HCT116 (cell line): ENCODE measurements around the gene CYP1A2. TPM values are rescaled to one million over a fixed set of nuclear protein-coding genes. Genes with fewer than 3 reads are reported as not detected.

Experiments used
- ATAC-seq: fragments of 200-7000 bp; cut with Tn5 transposase; 2 replicates; pipeline ENCODE4 v1.9.1; 2020; ENCODE audit warnings: mild to moderate bottlenecking, moderate library complexity
- BruUV-seq: library from RNA; stranded (reverse); fragments of 400-500 nt; replicated peaks from 2 replicates; lab custom pipeline; 2021; lab: Mats Ljungman, UMichigan
- CTCF ChIA-PET: fragments of 300-600 bp; sonication (Branson Sonifier 250); formaldehyde crosslinking; loops from one replicate; lab custom pipeline; 2021; ENCODE audit warnings: antibody characterized with exemption; lab: Charles Lee
- POLR2A ChIA-PET: fragments of 300-600, 350-600 bp; sonication (Branson Sonifier 250); formaldehyde crosslinking; loops from one replicate; lab custom pipeline; 2021; ENCODE audit warnings: antibody characterized with exemption; lab: Charles Lee
- RAD21 ChIA-PET, 2 experiments: fragments of 300-600 bp; sonication (Branson Sonifier 250); formaldehyde crosslinking; loops; one replicate each; lab custom pipeline; 2023; ENCODE audit warnings: low total read pairs in 2 of 2; ENCODE audit not compliant: uncharacterized antibody in 2 of 2, unreplicated experiment in 2 of 2, low non-redundant PET in 1 of 2; lab: Charles Lee
- DNase-seq: peaks from one replicate; pipeline ENCODE4 v3.0.0-alpha.2; 2010; ENCODE audit warnings: low read depth, low spot score
- H2AFZ ChIP-seq: fragments of 200-600 bp; shearing (Covaris generic), sonication (generic); 2 replicates; pipeline ENCODE4 v1.6.1; 2017; ENCODE audit warnings: low read depth, mixed run types, mixed read lengths, antibody characterized with exemption, low read length; ENCODE audit not compliant: poor library complexity, severe bottlenecking
- H3K27ac ChIP-seq: 2 replicates; pipeline ENCODE4 v1.5.1; 2012; ENCODE audit warnings: low read depth, low read length
- H3K27me3 ChIP-seq: fragments of 200-600 bp; sonication (generic); 2 replicates; pipeline ENCODE4 v1.6.1; 2016; ENCODE audit warnings: mixed run types, low read length, mixed read lengths; ENCODE audit not compliant: insufficient read depth
- H3K36me3 ChIP-seq, 2 experiments: fragments of 200-500 bp in 1 of 2; fragments of 200-600 bp in 1 of 2; sonication (Bioruptor generic) in 1 of 2; sonication (generic) in 1 of 2; 2 replicates each; pipeline versions ENCODE4 v1.5.1 to v1.6.1; 2014 to 2016; ENCODE audit warnings: low read length in 2 of 2, inconsistent platforms in 1 of 2, mixed read lengths in 1 of 2, mixed run types in 1 of 2; ENCODE audit not compliant: insufficient read depth in 2 of 2, control insufficient read depth in 1 of 2
- H3K4me1 ChIP-seq, 2 experiments: fragments of 200-600 bp in 1 of 2; sonication (generic) in 1 of 2; 2 replicates each; pipeline versions ENCODE4 v1.5.1 to v1.6.1; 2012 to 2017; ENCODE audit warnings: low read length in 2 of 2, inconsistent platforms in 1 of 2, mild to moderate bottlenecking in 1 of 2, mixed read lengths in 1 of 2, mixed run types in 1 of 2, moderate library complexity in 1 of 2; ENCODE audit not compliant: insufficient read depth in 2 of 2, control insufficient read depth in 1 of 2
- H3K4me2 ChIP-seq: fragments of 200-600 bp; sonication (generic); 2 replicates; pipeline ENCODE4 v1.6.1; 2017; ENCODE audit warnings: mixed run types, low read length, mixed read lengths
- H3K4me3 ChIP-seq, 2 experiments: fragments of 200-600 bp in 1 of 2; sonication (generic) in 1 of 2; replicated peaks in 1 of 2; 2 replicates each; pipeline ENCODE4 v1.5.1; 2011 to 2016; ENCODE audit warnings: low read length in 2 of 2, control low read depth in 1 of 2, low read depth in 1 of 2, mild to moderate bottlenecking in 1 of 2, mixed read lengths in 1 of 2, mixed run types in 1 of 2
- H3K79me2 ChIP-seq: fragments of 200-600 bp; sonication (generic); 2 replicates; pipeline ENCODE4 v1.6.1; 2017; ENCODE audit warnings: mild to moderate bottlenecking, mixed run types, low read length, moderate library complexity, mixed read lengths; ENCODE audit not compliant: insufficient read depth
- H3K9ac ChIP-seq: fragments of 200-600 bp; sonication (generic); 2 replicates; pipeline ENCODE4 v1.6.1; 2016; ENCODE audit warnings: low read length, mixed read lengths
- H3K9me2 ChIP-seq: fragments of 200-600 bp; sonication (generic), shearing (Covaris generic); 2 replicates; pipeline ENCODE4 v1.6.1; 2017; ENCODE audit warnings: mixed run types, mild to moderate bottlenecking, moderate library complexity; ENCODE audit not compliant: insufficient read depth
- H3K9me3 ChIP-seq, 2 experiments: fragments of 200-500 bp in 1 of 2; fragments of 200-600 bp in 1 of 2; sonication (Bioruptor generic) in 1 of 2; sonication (generic) in 1 of 2; 2 replicates each; pipeline ENCODE4 v1.6.1; 2014 to 2017; ENCODE audit warnings: low read length in 2 of 2, mixed read lengths in 2 of 2, inconsistent platforms in 1 of 2, low read depth in 1 of 2, mild to moderate bottlenecking in 1 of 2, mixed run types in 1 of 2, moderate library complexity in 1 of 2; ENCODE audit not compliant: control insufficient read depth in 1 of 2, insufficient read depth in 1 of 2
- H4K20me1 ChIP-seq: fragments of 200-600 bp; sonication (generic), shearing (Covaris generic); 2 replicates; pipeline ENCODE4 v1.6.1; 2017; ENCODE audit warnings: mixed run types, mild to moderate bottlenecking, moderate library complexity; ENCODE audit not compliant: insufficient read depth
- ATF3 ChIP-seq: IDR thresholded peaks from 2 replicates; pipeline ENCODE4 v1.6.1; 2012
- CBX3 ChIP-seq: IDR thresholded peaks from 2 replicates; pipeline ENCODE4 v1.6.1; 2012; ENCODE audit warnings: low read depth
- EGR1 ChIP-seq: IDR thresholded peaks from 2 replicates; pipeline ENCODE4 v1.6.1; 2012; ENCODE audit warnings: low read depth
- EZH2phosphoT487 ChIP-seq: fragments of 200-600 bp; IDR thresholded peaks from 2 replicates; pipeline ENCODE4 v1.6.1; 2018; ENCODE audit warnings: antibody characterized with exemption, borderline replicate concordance
- JUND ChIP-seq: IDR thresholded peaks from 2 replicates; pipeline ENCODE4 v1.6.1; 2012
- MAX ChIP-seq: IDR thresholded peaks from 2 replicates; pipeline ENCODE4 v1.6.1; 2012
- REST ChIP-seq: IDR thresholded peaks from 2 replicates; pipeline ENCODE4 v1.6.1; 2012; ENCODE audit warnings: low read depth
- SIN3A ChIP-seq: IDR thresholded peaks from 2 replicates; pipeline ENCODE4 v1.6.1; 2012; ENCODE audit warnings: low read depth
- SP1 ChIP-seq: IDR thresholded peaks from 2 replicates; pipeline ENCODE4 v1.6.1; 2012; ENCODE audit warnings: low read depth
- SRF ChIP-seq: IDR thresholded peaks from 2 replicates; pipeline ENCODE4 v1.6.1; 2012; ENCODE audit warnings: low read depth
- TCF7L2 ChIP-seq: IDR thresholded peaks from 2 replicates; pipeline ENCODE4 v1.7.0; 2011; ENCODE audit warnings: borderline replicate concordance, inconsistent platforms; ENCODE audit not compliant: insufficient read depth, insufficient read length; ENCODE audit errors: extremely low read depth
- ZBTB33 ChIP-seq: IDR thresholded peaks from 2 replicates; pipeline ENCODE4 v1.6.1; 2011; ENCODE audit warnings: mild to moderate bottlenecking, low read length, moderate library complexity; ENCODE audit not compliant: insufficient replicate concordance; ENCODE audit errors: extremely low read depth
- ZFX ChIP-seq: fragments of 450-650 bp; IDR thresholded peaks from 2 replicates; pipeline ENCODE4 v1.6.1; 2017
- intact Hi-C: fragments of 100-400 bp; cut with micrococcal nuclease; formaldehyde crosslinking; loops from 2 replicates; pipeline ENCODE4 v1.10.0; 2022
- total RNA-seq: library from RNA; stranded (reverse); gene quantifications from one replicate; pipeline ENCODE4 v1.2.1, GENCODE V29; 2021; ENCODE audit not compliant: unreplicated experiment

Gene CYP1A2
- total RNA-seq, 1 experiment from 2014 or later, result not detected

GRCh38 chr15:74763416-74763815 lies 14.8 kb downstream of the CYP1A2 start (continued):
- no peak for TF ChIP-seq MAX
- TF ChIP-seq TCF7L2, result no peak
- no peak for TF ChIP-seq EGR1
- no peak for TF ChIP-seq SIN3A
- TF ChIP-seq ATF3, result no peak
- TF ChIP-seq CBX3, result no peak

GRCh38 chr15:74767167-74768098 lies 18.8 kb downstream of the CYP1A2 start:
- ChIA-PET RAD21 (interaction anchor here (1.8 kb wide), 3 partner anchors 133 to 136 kb away, joined by 9 to 13 read pairs (median 12); no protein-coding TSS in a partner anchor), POLR2A (interaction anchor here (1.6 to 2.5 kb wide), 2 partner anchors 8 to 133 kb away, joined by 6 to 14 read pairs; no protein-coding TSS in a partner anchor), CTCF (interaction anchor here (0.9 to 6.1 kb wide), 14 partner anchors 8 to 393 kb away, joined by 3 to 258 read pairs (median 10); partner anchors contain the start of gene CYP1A1)
- Histone ChIP-seq H3K79me2 (no peaks in the 10 kb centered on the region), H3K27me3 (no peaks in the 10 kb centered on the region), H3K4me3 (no peak overlapping the region), H3K9me2 (no peaks in the 10 kb centered on the region), H3K27ac (no peak overlapping the region), H4K20me1 (no peaks in the 10 kb centered on the region), H2AFZ (no peak overlapping the region), H3K36me3 (no peaks in the 10 kb centered on the region), H3K4me2 (no peak overlapping the region), H3K4me1 (peaks cover 2 to 16% of the 10 kb centered on the region in 2 experiments; a peak in 3 of 4 replicates), H3K9me3 (no peaks in the 10 kb centered on the region), H3K9ac (no peak overlapping the region)
- ATAC-seq (no peak), DNase-seq (no peak)
- intact Hi-C loops, result loop anchor here (2.0 kb wide), 1 partner anchor 393 kb away; no protein-coding TSS in a partner anchor
- TF ChIP-seq SRF (no peak), SP1 (no peak), ZBTB33 (no peak), ATF3 (no peak), EZH2phosphoT487 (no peak), ZFX (no peak), MAX (no peak), JUND (no peak), REST (no peak), CBX3 (no peak)
- BruUV-seq, result no TSS peak
